ENCODE data around the gene PRRG2.

PRRG2 gene

DNA sequence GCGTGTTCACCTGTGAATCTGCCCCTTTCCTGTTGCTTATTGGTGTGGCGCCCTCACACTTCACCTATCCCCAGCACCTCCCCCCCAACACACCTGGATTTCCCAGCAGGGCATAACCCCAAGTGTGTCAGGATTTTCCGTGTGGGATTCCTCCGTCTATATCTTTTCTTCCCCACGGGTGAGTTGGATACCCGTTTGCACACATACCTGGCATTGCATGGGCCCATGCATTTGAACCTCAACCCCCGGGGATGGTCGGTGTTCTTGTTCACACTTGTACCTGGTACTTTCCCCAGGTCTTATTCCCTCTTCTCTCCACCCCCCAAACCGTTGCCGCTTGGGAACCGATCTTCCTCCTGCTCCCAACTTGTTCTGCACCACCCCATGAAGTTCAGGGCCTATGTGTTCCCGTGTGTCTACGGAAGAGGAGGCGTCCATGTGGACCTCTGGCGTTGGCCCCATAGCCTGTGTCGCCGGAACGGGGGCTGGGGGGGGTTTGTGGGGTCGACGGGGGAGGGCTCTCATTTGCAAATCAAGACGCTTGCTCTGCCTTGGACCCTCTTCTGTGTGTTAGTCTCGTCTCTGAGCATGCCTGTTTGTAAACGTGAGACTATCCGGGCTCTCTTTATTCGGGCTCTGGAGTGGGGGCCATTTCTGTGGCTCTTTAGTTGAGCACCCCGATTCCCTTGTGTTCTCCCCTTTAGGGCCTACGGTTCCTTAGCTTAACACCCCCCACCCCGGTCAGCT, 11.5 kb downstream of the PRRG2 start:
- no peak for DNase-seq (ENCODE audit: low read depth)
- TF ChIP-seq, protein P1, sequence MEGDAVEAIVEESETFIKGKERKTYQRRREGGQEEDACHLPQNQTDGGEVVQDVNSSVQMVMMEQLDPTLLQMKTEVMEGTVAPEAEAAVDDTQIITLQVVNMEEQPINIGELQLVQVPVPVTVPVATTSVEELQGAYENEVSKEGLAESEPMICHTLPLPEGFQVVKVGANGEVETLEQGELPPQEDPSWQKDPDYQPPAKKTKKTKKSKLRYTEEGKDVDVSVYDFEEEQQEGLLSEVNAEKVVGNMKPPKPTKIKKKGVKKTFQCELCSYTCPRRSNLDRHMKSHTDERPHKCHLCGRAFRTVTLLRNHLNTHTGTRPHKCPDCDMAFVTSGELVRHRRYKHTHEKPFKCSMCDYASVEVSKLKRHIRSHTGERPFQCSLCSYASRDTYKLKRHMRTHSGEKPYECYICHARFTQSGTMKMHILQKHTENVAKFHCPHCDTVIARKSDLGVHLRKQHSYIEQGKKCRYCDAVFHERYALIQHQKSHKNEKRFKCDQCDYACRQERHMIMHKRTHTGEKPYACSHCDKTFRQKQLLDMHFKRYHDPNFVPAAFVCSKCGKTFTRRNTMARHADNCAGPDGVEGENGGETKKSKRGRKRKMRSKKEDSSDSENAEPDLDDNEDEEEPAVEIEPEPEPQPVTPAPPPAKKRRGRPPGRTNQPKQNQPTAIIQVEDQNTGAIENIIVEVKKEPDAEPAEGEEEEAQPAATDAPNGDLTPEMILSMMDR (IDR thresholded peaks at IDR 0.05; ENCODE audit: low read depth, low read length, missing control alignments) = no peak
- peak overlapping the region; percentile 71 for H3K4me3 ChIP-seq (ENCODE audit: low read depth, low read length)

DNA sequence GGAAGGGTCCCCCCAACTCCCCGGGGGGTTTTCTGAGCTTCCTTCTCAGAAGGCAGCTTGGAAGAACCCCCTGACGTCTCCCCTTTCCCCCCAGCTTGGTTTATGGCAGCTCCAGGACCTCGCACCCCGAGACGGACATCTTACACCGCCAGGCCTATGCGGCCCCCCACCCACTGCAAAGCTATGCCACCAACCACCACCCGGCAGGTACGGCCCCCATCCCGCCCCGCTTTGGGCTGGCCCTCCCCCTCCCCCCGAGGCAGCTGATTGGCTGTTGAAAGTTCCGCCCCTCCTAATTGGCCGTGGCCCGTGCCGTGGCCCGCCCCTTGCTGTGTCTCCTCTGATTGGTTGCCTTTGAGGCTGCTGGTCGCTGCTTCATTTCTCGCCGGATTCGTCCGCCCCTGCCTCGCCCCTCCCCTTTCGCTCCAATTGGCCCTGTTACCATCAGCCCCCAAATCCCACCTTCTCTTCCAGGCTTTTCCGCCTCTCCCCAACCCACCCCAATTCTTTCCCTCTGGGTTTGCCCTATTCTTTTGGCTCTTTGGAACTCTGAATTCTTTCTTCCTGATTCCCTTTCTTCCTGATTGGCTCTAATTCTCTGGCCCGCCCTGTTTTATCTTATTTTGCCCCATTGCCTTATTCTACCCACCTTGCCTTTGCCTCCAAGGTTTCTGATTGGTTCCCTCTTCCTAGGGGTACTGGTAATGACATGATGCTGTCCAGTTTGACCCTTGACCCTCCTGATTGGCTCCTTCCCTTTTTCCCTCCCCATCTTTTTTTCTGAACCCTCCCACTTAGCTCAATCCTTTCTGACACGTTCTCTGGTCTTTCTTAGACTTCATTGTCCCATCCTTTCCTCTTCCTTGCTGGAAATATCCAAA, 12.4 kb downstream of the PRRG2 start:
- TF ChIP-seq, protein P1 (IDR thresholded peaks at IDR 0.05; ENCODE audit: low read depth, low read length, missing control alignments) = no peak
- H3K4me3 ChIP-seq (ENCODE audit: low read depth, low read length) = peak overlapping the region; percentile 71
- peak; percentile 76 for DNase-seq (ENCODE audit: low read depth)

DNA sequence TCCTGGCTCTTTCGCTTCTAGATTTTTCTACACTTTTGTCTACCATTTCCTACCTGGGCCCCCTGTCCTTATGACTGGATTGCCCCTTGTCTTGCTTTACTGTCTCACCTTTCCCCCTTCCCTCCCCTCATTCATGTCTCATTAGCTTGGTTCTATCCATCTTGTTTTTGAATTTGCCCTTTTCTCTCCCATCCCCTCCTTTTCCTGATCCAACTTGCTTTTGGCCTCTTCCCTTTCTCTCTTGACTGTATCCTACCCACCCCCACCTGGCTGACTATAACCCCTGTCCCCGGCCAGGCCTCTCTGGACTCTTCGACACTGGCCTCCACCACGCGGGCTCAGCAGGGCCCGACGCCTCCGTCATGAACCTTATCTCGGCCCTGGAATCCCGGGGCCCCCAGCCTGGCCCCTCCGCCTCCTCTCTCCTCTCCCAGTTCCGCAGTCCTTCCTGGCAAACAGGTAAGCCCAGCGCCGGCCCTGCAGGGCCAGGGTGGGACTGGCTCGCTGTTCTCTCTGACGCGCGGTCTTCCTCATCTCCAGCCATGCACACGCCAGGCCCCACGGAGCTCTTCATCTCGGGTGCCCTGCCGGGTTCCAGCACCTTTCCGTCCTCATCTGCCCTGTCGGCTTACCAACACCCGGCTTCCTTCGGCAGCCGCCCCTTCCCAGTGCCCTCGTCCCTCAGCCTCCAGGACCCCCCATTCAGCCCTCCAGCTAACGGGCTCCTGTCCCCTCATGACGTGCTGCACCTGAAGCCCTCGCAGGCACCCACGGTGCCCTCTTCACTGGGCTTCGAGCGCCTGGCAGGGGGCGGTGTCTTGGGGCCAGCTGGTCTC, 13.3 kb downstream of the PRRG2 start:
- TF ChIP-seq, protein P1 (IDR thresholded peaks at IDR 0.05; ENCODE audit: low read depth, low read length, missing control alignments) = no peak
- DNase-seq (ENCODE audit: low read depth) = no peak
- no peak overlapping the region for H3K4me3 ChIP-seq (ENCODE audit: low read depth, low read length)

DNA sequence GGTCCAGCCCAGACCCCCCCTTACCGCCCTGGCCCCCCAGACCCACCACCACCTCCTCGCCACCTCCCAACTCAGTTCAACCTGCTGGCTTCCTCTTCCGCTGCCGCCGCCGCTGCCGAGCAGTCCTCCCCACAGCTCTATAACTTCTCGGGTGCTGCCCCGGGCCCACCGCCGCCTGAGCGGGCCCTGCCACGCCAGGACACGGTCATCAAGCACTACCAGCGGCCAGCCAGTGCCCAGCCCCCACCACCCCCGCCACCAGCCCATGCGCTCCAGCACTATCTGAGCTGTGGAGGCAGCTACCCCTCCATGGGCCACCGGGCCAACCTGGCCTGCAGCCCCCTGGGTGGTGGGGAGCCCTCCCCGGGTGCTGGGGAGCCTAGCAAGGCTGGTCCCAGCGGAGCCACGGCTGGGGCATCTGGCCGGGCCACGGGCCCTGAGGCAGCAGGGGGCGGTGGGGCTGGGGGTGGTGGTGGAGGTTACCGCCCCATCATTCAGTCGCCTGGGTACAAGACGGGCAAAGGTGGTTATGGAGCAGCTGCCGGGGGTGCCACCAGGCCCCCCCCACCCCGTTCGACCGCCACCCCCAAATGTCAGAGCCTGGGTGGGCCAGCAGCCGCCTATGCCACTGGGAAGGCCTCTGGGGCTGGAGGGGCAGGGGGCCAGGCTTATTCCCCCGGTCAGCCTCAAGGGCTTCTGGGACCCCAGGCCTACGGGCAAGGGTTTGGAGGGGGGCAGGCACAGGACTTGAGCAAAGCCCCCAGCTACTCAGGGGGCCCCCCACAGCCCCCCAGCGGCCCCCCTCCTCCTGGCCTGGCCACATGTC, 14.1 kb downstream of the PRRG2 start:
- no peak overlapping the region for H3K4me3 ChIP-seq (ENCODE audit: low read depth, low read length)
- TF ChIP-seq, protein P1 (IDR thresholded peaks at IDR 0.05; ENCODE audit: low read depth, low read length, missing control alignments) = no peak
- no peak for DNase-seq (ENCODE audit: low read depth)

DNA sequence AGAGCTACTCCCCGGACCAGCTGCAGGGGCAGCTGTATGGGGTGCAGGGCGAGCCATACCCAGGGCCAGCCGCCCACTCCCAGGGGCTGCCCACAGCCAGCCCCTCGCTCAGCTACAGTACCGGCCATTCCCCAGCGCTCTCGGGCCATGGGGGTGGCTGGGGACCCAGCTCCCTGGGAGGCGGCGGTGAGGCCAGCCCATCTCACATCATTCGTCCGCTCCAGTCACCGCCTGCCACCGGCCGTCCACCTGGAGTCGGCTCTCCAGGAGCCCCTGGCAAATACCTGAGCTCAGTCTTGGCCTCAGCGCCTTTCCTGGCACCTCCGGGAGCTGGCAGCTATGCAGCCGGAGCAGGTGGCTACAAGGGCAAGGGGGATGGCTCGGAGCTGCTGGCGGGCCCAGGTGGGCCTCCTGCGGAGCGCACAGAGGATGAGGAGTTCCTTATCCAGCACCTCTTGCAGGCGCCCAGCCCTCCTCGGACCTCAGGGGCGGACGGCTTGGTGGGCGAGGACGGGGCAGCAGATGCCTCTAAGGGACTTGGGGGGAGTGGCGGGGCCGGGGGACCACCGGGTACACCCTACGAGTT, 14.8 kb downstream of the PRRG2 start:
- no peak overlapping the region for H3K4me3 ChIP-seq (ENCODE audit: low read depth, low read length)
- DNase-seq (ENCODE audit: low read depth) = no peak
- TF ChIP-seq, protein P1 (IDR thresholded peaks at IDR 0.05; ENCODE audit: low read depth, low read length, missing control alignments) = no peak

DNA sequence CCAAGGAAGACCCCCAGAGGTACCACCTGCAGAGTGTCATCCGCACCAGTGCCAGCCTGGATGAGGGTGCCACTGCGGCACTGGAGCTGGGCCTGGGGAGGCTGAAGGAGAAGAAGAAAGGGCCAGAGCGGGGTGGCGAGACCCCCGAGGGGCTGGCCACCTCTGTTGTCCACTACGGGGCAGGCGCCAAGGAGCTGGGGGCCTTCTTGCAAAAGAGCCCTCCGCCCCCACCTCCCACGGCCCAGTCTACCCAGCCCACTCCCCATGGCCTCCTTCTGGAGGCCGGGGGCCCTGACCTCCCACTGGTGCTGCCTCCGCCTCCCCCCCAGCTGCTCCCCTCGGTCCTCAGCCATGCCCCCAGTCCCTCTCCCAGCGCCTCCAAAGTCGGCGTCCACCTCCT, 15.3 kb downstream of the PRRG2 start:
- H3K4me3 ChIP-seq (ENCODE audit: low read depth, low read length) = no peak overlapping the region
- no peak for DNase-seq (ENCODE audit: low read depth)
- TF ChIP-seq, protein P1 (IDR thresholded peaks at IDR 0.05; ENCODE audit: low read depth, low read length, missing control alignments) = no peak
